Mesendoderm (in vitro differentiated cells): ENCODE data around the gene SERPINA12.

Experiments used
- DNase-seq: peaks from one replicate; pipeline ENCODE4 v3.0.0; 2013
- H2AK5ac ChIP-seq: 2 replicates; pipeline ENCODE4 v1.6.1; 2013; ENCODE audit warnings: low read length, inconsistent platforms
- H2BK120ac ChIP-seq: 2 replicates; pipeline ENCODE4 v1.6.1; 2013; ENCODE audit warnings: low read depth, mild to moderate bottlenecking, low read length, moderate library complexity, mixed read lengths
- H2BK15ac ChIP-seq: replicated peaks from 2 replicates; pipeline ENCODE4 v1.6.1; 2013; ENCODE audit warnings: low read depth, mild to moderate bottlenecking, moderate library complexity
- H2BK5ac ChIP-seq: 2 replicates; pipeline ENCODE4 v1.6.1; 2013; ENCODE audit warnings: low read length, inconsistent platforms
- H3K18ac ChIP-seq: 2 replicates; pipeline ENCODE4 v1.6.1; 2013; ENCODE audit warnings: mild to moderate bottlenecking, low read length, mixed read lengths
- H3K23ac ChIP-seq: one replicate; pipeline ENCODE4 v1.6.1; 2013; ENCODE audit warnings: low read length
- H3K27ac ChIP-seq: 2 replicates; pipeline ENCODE4 v1.5.1; 2013; ENCODE audit warnings: low read depth, mild to moderate bottlenecking, inconsistent platforms, low read length, moderate library complexity
- H3K27me3 ChIP-seq: 2 replicates; pipeline ENCODE4 v1.6.1; 2013; ENCODE audit warnings: low read length, control low read depth, mild to moderate bottlenecking, inconsistent platforms; ENCODE audit not compliant: insufficient read depth, poor library complexity
- H3K36me3 ChIP-seq: 2 replicates; pipeline ENCODE4 v1.6.1; 2013; ENCODE audit warnings: low read length, inconsistent platforms; ENCODE audit not compliant: control insufficient read depth, insufficient read depth
- H3K4ac ChIP-seq: one replicate; pipeline ENCODE4 v1.6.1; 2013; ENCODE audit warnings: low read depth, mild to moderate bottlenecking, low read length, moderate library complexity
- H3K4me1 ChIP-seq: 2 replicates; pipeline ENCODE4 v1.6.1; 2013; ENCODE audit warnings: low read depth, low read length, inconsistent platforms; ENCODE audit not compliant: control insufficient read depth
- H3K4me2 ChIP-seq: 2 replicates; pipeline ENCODE4 v1.6.1; 2013; ENCODE audit warnings: low read length
- H3K4me3 ChIP-seq: 2 replicates; pipeline ENCODE4 v1.5.1; 2013; ENCODE audit warnings: mild to moderate bottlenecking, low read length
- H3K56ac ChIP-seq: one replicate; pipeline ENCODE4 v1.6.1; 2013; ENCODE audit warnings: low read length
- H3K79me1 ChIP-seq: 2 replicates; pipeline ENCODE4 v1.6.1; 2013; ENCODE audit warnings: low read length, inconsistent platforms
- H3K79me2 ChIP-seq: 2 replicates; pipeline ENCODE4 v1.6.1; 2013; ENCODE audit warnings: mild to moderate bottlenecking, low read length; ENCODE audit not compliant: control insufficient read depth, insufficient read depth
- H3K9ac ChIP-seq: 2 replicates; pipeline ENCODE4 v1.6.1; 2013; ENCODE audit warnings: low read length, inconsistent platforms
- H4K5ac ChIP-seq: one replicate; pipeline ENCODE4 v1.6.1; 2013; ENCODE audit warnings: low read length
- H4K8ac ChIP-seq: one replicate; pipeline ENCODE4 v1.6.1; 2013; ENCODE audit warnings: low read depth, mild to moderate bottlenecking, control low read depth, low read length, moderate library complexity
- WGBS: extraction: QIAGEN DNeasy Blood & Tissue Kit; methylation state at CpG from one replicate; pipeline ENCODE4 v1.1.7; 2013; ENCODE audit warnings: low lambda C conversion rate, missing lambda C conversion rate; ENCODE audit not compliant: insufficient coverage; ENCODE audit errors: extremely low coverage; 5-methylcytosine and 5-hydroxymethylcytosine counted together

Gene SERPINA12

DNA sequence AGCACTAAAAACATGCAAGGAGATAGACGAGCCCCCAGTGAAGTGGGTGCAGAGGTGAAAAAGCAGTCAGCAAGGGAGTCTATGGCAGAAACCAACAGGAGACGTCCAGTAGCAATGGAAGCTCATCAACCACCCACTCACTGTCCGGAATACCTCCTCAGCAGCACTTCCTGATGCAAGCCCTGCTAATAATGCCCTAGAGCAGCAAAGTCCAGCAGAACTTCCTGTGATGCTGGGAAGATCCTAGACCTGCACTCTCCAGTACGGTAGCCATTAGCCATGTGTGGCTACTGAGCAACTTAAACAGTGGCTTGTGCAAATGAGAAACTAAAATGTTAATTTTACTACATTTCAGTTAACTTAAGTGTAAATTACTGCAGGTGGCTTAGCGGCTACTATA is 44.2 kb downstream of the SERPINA12 start:
- no peaks in the 10 kb centered on the region for H3K79me1 ChIP-seq
- no peak overlapping the region for H3K4me2 ChIP-seq
- H4K8ac ChIP-seq = no peak overlapping the region
- no peak overlapping the region for H4K5ac ChIP-seq
- no peaks in the 10 kb centered on the region for H3K79me2 ChIP-seq
- H3K4me1 ChIP-seq = no peaks in the 10 kb centered on the region
- H2AK5ac ChIP-seq = no peak overlapping the region
- no peak overlapping the region for H3K56ac ChIP-seq
- no peak overlapping the region for H3K9ac ChIP-seq
- no peak overlapping the region for H2BK5ac ChIP-seq
- H2BK15ac ChIP-seq = no peak overlapping the region
- H3K23ac ChIP-seq = no peak overlapping the region
- H3K4ac ChIP-seq = no peak overlapping the region
- H2BK120ac ChIP-seq = no peak overlapping the region
- WGBS = no CpG with 5 or more reads among the region's 5 CpGs
- no peaks in the 10 kb centered on the region for H3K27me3 ChIP-seq
- no peak overlapping the region for H3K27ac ChIP-seq
- H3K4me3 ChIP-seq = no peak overlapping the region
- H3K18ac ChIP-seq = no peak overlapping the region
- DNase-seq = no peak
- no peaks in the 10 kb centered on the region for H3K36me3 ChIP-seq

DNA sequence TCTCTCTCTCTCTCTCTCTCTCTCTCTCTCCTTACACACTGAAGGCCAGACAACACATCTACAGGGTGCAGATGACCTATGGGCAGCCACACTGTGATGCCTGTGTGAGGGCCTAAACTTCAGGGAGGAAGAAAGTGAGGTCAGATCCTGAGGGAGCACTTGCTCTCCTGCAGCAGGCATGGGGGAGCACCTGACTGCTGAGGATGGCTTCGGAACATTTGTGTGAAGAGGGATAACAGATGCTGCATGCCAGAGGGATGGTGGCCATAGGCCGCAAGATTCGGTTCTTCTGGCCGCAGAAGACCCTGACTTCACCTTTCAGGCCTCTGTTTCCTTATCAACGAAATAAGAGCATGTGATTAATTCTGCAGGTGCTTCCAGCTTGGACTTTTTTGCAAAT is 45.0 kb downstream of the SERPINA12 start:
- no peak overlapping the region for H3K4ac ChIP-seq
- H3K4me2 ChIP-seq = no peak overlapping the region
- no peak overlapping the region for H3K18ac ChIP-seq
- H3K36me3 ChIP-seq = no peaks in the 10 kb centered on the region
- H3K56ac ChIP-seq = no peak overlapping the region
- H3K27ac ChIP-seq = no peak overlapping the region
- no peak overlapping the region for H4K8ac ChIP-seq
- no peak for DNase-seq
- WGBS = no CpG with 5 or more reads among the region's 5 CpGs
- no peak overlapping the region for H2AK5ac ChIP-seq
- H4K5ac ChIP-seq = no peak overlapping the region
- no peak overlapping the region for H2BK15ac ChIP-seq
- H3K4me3 ChIP-seq = no peak overlapping the region
- H3K4me1 ChIP-seq = no peaks in the 10 kb centered on the region
- H3K23ac ChIP-seq = no peak overlapping the region
- no peak overlapping the region for H3K9ac ChIP-seq
- H2BK120ac ChIP-seq = no peak overlapping the region
- no peak overlapping the region for H2BK5ac ChIP-seq
- H3K27me3 ChIP-seq = no peaks in the 10 kb centered on the region
- no peaks in the 10 kb centered on the region for H3K79me1 ChIP-seq
- H3K79me2 ChIP-seq = no peaks in the 10 kb centered on the region

GRCh38 chr14:94462763-94463572 is 46.3 kb downstream of the SERPINA12 start:
- no peak overlapping the region for H3K9ac ChIP-seq
- H3K4me3 ChIP-seq = no peak overlapping the region
- H4K5ac ChIP-seq = no peak overlapping the region
- no peak overlapping the region for H2BK120ac ChIP-seq
- H3K4me1 ChIP-seq = no peaks in the 10 kb centered on the region
- DNase-seq = no peak
- no peaks in the 10 kb centered on the region for H3K27me3 ChIP-seq
- no peak overlapping the region for H3K4ac ChIP-seq
- H3K79me1 ChIP-seq = no peaks in the 10 kb centered on the region
- no peak overlapping the region for H3K56ac ChIP-seq
- no peak overlapping the region for H3K4me2 ChIP-seq
- H3K79me2 ChIP-seq = no peaks in the 10 kb centered on the region
- WGBS = no CpG with 5 or more reads among the region's 7 CpGs
- no peak overlapping the region for H2BK5ac ChIP-seq
- H3K36me3 ChIP-seq = no peaks in the 10 kb centered on the region
- no peak overlapping the region for H2AK5ac ChIP-seq
- no peak overlapping the region for H2BK15ac ChIP-seq
- H4K8ac ChIP-seq = no peak overlapping the region
- no peak overlapping the region for H3K18ac ChIP-seq
- no peak overlapping the region for H3K23ac ChIP-seq
- no peak overlapping the region for H3K27ac ChIP-seq

DNA sequence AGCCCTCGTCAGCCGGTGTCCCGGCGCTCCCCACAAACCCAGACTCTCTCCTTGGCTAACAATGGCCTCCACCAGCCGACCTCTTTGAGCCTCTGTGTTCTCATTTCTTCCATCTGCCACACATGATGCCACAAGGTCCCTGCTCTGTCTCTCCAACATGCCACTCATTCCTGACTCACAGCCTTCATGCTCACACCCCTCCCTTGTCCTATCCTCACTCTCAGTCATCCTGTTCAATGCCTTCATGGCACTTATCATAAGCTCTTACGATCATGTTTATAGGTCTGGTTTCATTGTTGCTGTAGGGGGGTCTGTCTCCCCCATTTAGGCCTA is 47.1 kb downstream of the SERPINA12 start:
- H2BK5ac ChIP-seq = no peak overlapping the region
- H3K23ac ChIP-seq = no peak overlapping the region
- H3K56ac ChIP-seq = no peak overlapping the region
- H3K79me2 ChIP-seq = no peaks in the 10 kb centered on the region
- no peak overlapping the region for H2BK15ac ChIP-seq
- no peak overlapping the region for H2AK5ac ChIP-seq
- H3K27me3 ChIP-seq = no peaks in the 10 kb centered on the region
- H2BK120ac ChIP-seq = no peak overlapping the region
- WGBS = no CpG with 5 or more reads among the region's 6 CpGs
- H3K4me1 ChIP-seq = no peaks in the 10 kb centered on the region
- no peak overlapping the region for H3K4me3 ChIP-seq
- H4K8ac ChIP-seq = no peak overlapping the region
- H3K79me1 ChIP-seq = no peaks in the 10 kb centered on the region
- H3K9ac ChIP-seq = no peak overlapping the region
- H3K18ac ChIP-seq = no peak overlapping the region
- no peak overlapping the region for H3K4me2 ChIP-seq
- H3K36me3 ChIP-seq = no peaks in the 10 kb centered on the region
- no peak overlapping the region for H4K5ac ChIP-seq
- no peak overlapping the region for H3K27ac ChIP-seq
- no peak overlapping the region for H3K4ac ChIP-seq
- no peak for DNase-seq

GRCh38 chr14:94461526-94462218 is 47.6 kb downstream of the SERPINA12 start:
- Histone ChIP-seq H3K79me2 (no peaks in the 10 kb centered on the region), H3K4ac (no peak overlapping the region), H3K9ac (no peak overlapping the region), H3K79me1 (no peaks in the 10 kb centered on the region), H4K5ac (no peak overlapping the region), H3K4me3 (no peak overlapping the region), H2BK15ac (no peak overlapping the region), H2BK5ac (no peak overlapping the region), H3K27ac (no peak overlapping the region), H3K27me3 (no peaks in the 10 kb centered on the region), H3K56ac (no peak overlapping the region), H2BK120ac (no peak overlapping the region), H3K18ac (no peak overlapping the region), H3K4me1 (no peaks in the 10 kb centered on the region), H3K36me3 (no peaks in the 10 kb centered on the region), H3K4me2 (no peak overlapping the region), H3K23ac (no peak overlapping the region), H4K8ac (no peak overlapping the region), H2AK5ac (no peak overlapping the region)
- WGBS = no CpG with 5 or more reads among the region's 19 CpGs
- no peak for DNase-seq
